ENCODE measurements around the gene NFAM1.

DNA sequence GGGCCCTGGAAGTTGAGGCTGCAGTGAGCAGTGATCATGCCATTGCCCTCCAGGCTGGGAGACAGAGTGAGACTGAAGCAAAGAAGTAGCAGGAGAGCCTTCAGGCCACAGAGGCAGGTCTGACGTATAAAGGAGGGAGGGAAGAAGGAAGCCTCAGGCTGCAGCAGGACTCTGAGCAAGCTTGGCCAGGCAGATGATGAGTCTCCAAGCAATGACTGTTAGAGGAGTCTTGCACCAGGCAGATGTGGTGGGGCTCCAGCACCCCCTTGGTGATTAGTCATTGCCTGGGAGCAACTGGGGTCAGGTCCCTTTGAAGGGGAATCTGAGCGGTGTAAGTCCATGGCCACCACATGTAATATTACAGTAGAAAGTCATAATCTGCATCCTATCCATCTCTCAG is 36.6 kb upstream of the NFAM1 start:
- TF ChIP-seq, protein P1, sequence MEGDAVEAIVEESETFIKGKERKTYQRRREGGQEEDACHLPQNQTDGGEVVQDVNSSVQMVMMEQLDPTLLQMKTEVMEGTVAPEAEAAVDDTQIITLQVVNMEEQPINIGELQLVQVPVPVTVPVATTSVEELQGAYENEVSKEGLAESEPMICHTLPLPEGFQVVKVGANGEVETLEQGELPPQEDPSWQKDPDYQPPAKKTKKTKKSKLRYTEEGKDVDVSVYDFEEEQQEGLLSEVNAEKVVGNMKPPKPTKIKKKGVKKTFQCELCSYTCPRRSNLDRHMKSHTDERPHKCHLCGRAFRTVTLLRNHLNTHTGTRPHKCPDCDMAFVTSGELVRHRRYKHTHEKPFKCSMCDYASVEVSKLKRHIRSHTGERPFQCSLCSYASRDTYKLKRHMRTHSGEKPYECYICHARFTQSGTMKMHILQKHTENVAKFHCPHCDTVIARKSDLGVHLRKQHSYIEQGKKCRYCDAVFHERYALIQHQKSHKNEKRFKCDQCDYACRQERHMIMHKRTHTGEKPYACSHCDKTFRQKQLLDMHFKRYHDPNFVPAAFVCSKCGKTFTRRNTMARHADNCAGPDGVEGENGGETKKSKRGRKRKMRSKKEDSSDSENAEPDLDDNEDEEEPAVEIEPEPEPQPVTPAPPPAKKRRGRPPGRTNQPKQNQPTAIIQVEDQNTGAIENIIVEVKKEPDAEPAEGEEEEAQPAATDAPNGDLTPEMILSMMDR (IDR thresholded peaks at IDR 0.05) = no peak
- no peak for TF ChIP-seq POLR2A (IDR thresholded peaks at IDR 0.05)
- no peak for TF ChIP-seq EP300 (IDR thresholded peaks at IDR 0.05)
